Cortex of kidney (tissue), 1 donor: ENCODE data around the gene IRAK2.

ENCODE experiments used
- DNase-seq: peaks from one replicate; lab custom pipeline; 2025; lab: John Stamatoyannopoulos, UW

Gene IRAK2

DNA sequence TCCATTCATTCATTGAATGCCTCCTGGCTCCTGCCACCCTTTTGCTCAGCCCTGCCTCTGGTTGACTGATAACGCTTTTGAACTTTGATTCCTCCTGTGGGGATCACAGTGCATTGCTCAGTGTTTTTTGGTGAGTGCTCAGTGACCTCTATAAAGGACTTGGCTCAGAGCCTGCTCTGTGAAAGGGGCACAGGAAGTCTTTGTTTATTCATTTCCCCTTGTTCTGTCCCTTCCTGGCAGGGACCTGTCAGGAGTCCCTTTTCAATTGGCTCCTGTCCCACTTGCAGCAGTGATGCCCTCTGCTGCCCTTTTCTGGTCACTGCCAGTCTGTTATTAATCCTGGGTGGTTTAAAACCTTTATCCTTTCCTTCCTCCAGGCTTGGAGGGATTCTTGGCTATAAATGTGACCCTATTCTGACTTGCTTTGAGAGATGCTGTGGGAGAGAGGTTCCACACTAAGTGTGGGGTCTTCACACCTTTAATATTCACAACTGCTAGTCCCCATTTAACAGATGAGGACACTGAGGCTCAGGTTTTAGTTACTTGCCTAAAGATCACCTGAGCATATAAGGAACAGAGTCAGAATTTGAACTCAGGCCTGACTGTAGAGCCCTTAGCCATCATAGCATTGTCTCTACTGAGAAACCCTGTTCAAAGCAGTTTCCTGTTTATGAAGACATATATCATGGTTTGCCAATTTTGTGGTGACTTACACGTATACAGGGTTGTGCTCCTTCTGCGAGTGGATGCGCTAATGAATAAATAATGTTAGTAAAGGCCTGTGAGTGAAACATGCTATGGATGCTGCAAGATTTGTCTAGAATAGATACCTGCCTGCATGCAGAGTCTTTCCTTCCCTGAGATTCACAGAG, 60.3 kb downstream of the IRAK2 start:
- DNase-seq, result no peak

DNA sequence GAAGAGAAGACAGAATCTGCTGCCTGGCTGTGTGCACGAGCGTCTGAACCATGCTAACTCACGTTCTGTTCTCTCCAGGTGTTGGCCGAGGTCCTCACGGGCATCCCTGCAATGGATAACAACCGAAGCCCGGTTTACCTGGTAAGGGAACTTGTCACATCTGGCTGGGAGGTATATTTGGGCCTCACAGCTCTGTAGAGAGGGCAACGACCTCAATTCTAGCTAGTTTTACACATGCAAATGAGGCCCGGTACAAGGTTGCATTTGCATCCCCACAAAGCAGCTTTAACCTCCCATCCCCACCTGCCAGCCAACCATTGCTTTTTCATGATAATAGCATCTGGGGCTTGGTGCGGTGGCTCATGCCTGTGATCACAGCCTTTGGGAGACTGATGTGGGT, 61.6 kb downstream of the IRAK2 start:
- DNase-seq, result no peak

DNA sequence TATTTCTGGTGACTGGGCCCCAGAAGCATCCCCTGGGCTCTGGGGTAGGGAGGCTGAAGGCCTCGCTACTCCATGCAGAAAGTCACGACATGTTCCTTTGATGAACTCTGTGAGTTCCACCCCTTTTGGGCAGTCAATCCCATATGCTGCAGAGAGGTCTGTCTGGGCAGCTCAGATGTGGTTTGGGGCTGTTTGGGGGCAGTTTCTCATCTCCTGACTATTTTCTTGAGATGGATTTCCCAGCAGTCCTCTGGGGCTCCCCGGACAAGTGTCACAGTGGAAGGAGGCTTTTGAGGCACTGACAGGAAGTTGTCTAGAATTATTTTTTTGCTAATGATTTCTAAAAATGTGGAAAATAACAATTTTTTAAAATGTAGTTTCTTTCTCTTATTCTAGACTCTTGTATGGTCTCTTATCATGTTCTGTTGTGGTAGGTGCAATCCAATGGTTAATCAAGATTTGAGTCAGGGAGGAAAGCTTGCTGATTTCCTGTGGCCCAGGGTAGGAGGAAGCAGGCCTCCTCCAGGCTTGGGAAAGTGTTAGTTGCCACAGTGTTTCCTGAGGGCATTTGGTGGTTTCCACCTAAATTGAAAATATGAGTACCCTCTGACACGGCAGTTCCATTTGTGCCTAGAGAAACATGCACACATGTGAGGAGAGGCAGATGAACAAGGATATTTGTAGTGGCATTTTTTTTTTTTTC, 63.7 kb downstream of the IRAK2 start:
- no peak for DNase-seq

DNA sequence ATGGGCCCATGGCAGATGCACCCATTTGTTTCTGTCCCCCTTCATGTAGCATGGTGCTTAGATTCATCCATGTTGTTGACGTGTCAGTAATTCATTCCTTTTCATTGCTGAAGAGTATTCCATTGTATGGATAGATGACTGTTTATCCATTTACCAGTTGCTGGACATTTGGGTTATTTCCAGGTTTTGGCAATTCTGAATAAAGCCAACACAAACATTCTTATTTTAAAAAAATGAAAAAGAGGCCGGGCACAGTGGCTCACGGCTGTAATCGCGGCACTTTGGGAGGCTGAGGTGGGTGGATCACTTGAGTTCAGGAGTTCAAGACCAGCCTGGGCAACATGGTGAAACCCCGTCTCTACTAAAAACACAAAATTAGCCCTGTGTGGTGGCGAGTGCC, 64.9 kb downstream of the IRAK2 start:
- no peak for DNase-seq

DNA sequence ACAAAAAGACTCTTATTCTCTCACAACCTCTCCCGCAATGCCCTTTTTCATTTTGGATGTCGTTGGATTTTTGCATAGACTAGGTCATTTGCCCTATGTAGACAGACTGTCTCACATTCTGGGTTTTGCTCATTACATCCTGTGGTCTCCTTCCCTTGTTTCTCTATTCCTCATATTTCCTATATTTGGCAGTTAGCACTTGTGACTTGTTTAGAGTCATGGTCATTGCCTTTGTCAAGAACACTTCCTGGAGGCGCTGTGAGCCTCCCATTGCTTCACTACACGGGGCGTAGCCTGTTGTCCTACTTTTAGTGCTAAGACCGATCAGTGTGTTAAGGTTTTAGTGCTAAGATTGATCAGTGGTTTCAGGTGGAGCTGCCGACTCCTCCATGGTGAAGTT, 67.4 kb downstream of the IRAK2 start:
- no peak for DNase-seq

DNA sequence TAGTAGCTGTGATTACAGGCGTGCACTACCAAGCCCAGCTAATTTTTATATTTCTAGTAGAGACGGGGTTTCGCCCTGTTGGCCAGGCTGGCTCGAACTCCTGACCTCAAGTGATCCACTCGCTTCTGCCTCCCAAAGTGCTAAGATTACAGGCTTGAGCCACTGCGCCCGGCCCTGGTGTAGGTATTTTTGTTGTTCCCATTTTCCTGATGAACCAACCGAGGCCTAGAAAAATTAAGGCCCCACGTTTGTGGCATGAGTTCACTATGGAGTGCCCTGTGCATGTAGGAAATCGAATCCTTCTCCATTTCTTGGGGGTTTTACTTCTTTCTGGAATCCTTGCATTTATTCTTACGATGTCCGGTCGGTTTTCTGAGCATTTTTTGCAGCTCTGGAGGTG, 69.3 kb downstream of the IRAK2 start:
- DNase-seq, result no peak

DNA sequence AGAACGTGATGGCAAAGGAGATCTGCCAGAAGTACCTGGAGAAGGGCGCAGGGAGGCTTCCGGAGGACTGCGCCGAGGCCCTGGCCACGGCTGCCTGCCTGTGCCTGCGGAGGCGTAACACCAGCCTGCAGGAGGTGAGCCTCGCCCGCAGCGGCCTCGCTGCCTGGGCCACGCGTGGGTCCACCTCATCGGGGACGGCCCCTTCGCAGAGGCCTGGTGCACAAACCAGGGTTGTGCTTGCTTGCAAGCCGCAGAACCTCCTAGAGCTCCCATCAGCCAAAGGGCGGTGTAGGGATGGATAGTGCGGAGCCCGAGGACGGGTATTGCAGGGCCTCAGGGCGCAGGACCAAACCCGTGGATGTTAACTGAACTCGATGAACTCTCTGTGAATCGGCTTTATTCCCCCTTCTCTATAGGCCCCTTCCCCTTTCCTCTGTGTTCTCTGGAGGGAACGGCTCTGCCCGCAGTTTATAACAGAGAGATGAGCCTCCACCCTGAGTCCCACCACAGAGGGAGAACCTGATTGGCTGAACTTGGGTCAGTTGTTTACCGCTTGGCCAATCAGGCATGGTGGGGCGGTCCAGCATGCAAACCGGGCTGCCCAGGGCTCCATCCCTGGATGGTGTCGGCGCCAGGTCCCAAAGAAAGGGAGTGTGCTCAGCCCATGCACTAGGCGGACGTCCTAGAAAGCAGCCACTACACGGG, 70.0 kb downstream of the IRAK2 start:
- no peak for DNase-seq

DNA sequence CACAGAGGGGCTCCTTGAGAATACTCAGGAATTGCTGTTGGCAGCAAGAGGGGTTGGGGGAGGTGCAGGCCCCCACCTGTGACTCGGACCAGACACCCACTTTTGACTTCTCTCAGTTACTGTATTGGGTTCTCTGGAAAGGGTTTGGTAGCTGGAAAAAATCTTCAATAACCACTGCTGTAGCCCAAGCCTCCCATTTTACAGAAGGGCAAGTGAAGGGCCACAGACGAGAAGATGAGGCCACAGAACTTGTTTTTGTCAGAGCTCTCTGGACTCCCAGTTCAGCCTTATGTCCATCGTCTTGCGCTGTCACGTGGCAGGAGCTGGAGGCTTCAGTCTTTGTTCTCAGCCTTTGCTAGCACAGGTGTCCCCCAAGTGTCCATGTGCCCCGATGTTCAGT, 70.8 kb downstream of the IRAK2 start:
- no peak for DNase-seq

DNA sequence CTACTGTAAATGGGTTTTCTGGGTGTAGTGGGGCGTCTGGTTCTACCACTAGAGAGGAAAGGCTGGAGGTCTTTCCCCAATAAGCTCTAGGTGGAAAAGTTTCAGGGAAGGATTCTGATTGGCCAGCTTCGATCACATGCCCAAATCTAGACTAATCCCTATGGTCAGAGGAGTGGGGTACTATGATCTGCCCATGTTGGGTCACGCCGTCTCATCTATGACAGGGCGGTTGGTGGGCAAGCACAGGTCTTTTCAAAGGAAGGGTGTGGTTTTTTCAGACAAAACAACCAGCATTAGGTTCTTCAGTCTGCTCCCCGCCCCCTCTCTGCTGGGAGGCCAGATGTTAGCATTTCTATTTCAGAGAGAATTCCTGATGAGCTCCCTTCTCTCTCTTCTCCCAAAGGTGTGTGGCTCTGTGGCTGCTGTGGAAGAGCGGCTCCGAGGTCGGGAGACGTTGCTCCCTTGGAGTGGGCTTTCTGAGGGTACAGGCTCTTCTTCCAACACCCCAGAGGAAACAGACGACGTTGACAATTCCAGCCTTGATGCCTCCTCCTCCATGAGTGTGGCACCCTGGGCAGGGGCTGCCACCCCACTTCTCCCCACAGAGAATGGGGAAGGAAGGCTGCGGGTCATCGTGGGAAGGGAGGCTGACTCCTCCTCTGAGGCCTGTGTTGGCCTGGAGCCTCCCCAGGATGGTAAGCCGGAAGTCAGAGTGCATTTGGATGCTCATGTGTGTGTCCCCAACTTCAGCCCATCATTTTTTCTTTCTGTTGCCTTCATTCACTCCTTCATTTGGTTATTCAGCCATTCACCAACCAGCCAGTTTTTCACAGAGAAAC, 73.8 kb downstream of the IRAK2 start:
- no peak for DNase-seq

DNA sequence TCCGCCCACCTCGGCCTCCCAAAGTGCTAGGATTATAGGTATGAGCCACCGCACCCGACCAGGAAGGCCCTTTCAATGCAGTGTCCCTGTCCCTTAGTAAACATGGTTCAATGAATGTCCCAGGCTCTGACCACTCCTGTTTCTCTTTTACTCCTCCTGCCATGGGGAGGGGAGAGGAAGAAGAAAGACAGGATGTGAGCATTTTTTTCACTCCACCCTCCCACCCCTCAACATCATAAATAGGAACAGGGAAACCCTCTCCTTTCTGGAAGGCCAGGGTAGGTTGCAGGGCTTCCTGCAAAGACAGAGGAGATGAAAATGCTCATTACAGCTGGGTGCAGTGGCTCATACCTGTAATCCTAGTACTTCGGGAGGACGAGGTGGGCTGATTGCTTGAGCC, 76.1 kb downstream of the IRAK2 start:
- DNase-seq, result no peak

DNA sequence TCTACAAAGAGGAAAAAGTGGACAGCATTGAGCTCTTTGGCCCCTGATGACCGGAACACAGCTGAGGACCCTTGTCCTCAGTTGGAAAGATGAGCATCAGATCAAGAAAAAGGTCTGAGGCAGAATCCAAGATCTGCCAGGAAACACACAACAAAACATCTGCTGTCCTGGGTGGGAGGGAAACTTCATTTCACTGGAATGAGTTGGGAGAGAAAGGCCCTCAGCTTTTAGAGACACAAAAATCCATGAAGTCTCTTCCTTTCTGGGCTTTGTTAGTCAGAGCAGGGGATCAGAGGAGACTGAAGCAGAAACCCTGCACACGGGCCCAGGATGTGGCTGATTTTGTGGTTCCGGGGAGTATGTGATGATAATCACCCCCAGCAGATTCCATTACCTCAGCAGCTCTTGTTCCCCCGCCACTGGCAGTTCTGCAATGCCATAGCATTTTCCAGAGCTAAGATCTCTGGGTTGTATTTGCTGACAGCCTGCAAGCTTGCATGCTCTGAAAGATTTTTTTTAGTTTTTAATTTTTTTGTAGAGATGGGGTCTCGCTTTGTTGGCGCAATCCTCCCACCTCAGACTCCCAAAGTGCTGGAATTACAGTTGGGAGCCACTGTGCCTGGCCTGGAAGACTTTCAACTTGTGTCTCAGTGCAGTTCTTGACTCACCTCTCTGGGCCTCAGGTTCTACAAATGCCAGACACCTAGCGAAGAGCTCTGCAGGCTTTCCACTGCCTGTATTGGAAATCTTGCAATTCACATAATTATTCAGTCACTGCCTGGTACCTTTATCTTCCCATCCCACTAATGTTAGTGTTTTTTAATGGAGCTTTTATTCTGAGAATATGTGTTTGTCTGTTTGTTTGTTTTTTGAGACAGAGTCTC, 77.7 kb downstream of the IRAK2 start:
- no peak for DNase-seq

DNA sequence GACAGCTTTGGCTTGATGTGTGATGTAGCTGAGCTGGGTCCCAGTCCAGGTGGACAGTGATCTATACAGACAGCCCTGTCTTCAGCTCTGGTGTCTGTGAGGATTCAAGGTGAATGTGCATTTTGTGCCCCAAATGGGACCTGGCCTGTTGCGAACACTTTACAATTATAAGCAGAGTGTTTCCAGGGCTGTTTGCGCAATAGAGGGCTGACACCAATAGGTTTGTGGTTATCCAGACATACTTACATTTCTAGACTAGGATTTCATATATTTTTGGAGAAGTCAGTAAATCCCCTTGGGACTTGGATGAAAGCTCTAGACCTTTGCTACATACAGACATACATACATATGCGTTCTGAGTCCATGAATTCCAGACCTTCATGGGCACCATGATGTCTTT, 79.3 kb downstream of the IRAK2 start:
- DNase-seq, result no peak

DNA sequence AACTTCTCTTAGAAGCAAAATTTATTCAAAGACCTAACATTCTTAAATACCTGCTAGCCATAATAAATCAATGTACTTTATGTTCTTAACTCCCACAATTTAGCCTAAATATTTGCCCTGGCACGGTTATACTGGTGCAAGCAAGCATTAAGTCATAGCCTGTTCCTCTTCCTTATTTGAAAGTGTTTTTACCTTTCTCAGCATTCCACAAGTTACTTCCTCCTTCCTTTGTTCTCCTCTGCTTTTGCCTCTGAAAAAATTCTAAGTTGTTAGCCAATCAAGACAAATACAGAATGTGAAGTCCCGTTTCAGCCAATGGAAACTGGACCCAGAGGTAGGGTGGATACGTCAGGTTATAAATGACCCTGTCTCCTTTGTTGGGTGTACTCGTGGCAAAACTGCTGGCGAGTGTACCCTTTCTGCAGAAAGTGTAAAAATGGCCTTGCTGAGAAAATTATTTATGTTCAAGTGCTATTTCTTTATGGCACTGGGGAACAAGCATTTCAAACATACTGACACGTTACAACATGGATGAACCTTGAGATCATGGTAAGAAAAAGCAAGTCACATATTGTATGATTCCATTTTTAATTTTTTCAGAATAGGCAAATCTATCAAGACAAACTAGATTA, 80.5 kb downstream of the IRAK2 start:
- no peak for DNase-seq

DNA sequence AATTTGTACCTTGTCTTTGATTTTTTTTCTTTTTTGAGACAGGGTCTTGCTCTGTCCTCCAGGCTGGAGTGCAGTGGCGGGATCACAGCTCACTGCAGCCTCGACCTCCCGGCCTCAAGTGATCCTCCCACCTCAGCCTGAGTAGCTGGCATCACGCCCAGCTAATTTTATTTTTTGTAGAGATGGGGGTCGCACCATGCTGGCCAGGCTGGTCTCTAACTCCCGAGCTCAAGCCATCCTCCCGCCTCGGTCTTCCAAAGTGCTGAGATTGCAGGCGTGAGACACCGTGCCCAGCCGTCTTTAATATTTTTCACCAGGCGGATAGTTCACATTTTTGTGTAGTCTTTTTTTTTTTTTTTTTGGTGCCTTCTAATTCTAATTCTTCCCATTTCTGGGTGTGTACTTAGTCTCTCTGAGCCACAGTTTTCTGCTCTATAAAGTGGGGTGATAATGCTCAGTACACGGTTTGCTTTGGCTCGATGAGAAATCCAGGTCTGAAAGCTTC, 83.0 kb downstream of the IRAK2 start:
- no peak for DNase-seq

DNA sequence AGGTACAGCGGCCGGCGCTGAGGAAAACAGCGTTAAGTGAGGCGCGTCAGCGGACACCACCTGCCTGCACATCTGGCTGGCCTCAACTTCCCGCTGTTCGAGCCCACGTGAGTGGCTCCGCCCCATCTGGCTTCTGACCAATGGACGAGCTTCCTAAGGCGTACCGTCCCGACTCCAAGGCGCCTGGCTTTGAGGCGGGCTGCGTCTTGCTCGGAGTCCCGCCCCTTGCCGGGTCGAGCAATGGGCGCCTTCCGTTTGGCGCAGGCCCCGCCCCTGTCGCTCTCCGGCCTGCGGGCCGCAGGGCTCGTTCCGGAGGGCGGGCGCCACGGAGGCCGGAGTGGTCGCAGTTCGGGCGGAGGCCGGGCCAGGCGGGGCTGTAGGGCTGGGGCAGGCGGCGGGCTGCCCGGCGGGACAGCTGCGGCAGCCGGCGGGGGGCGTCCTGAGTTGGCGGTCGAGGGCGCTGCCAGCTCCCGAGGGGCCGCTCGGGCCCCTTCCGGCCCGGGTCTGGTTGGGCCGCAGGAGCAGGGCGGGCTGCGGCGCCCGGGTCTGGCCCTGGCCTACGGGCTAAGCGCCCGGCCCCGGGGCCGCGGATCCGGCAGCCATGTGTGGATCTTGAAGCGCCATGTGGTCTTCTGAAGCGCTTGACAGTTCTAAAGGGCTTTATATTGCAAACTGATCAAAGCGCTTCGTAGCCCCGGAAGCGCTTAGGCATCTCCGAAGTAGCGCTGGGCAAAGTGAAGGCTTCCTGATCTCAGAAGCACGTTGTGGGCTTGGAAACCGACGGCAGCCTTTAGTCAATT, 83.7 kb downstream of the IRAK2 start, which contains the start of gene TATDN2:
Gene TATDN2, plus strand, starts transcription at position 276 of the 800 bp plus-strand sequence. CDS start 742 bp downstream, outside the sequence.
- DNase-seq, result peak; percentile 26

DNA sequence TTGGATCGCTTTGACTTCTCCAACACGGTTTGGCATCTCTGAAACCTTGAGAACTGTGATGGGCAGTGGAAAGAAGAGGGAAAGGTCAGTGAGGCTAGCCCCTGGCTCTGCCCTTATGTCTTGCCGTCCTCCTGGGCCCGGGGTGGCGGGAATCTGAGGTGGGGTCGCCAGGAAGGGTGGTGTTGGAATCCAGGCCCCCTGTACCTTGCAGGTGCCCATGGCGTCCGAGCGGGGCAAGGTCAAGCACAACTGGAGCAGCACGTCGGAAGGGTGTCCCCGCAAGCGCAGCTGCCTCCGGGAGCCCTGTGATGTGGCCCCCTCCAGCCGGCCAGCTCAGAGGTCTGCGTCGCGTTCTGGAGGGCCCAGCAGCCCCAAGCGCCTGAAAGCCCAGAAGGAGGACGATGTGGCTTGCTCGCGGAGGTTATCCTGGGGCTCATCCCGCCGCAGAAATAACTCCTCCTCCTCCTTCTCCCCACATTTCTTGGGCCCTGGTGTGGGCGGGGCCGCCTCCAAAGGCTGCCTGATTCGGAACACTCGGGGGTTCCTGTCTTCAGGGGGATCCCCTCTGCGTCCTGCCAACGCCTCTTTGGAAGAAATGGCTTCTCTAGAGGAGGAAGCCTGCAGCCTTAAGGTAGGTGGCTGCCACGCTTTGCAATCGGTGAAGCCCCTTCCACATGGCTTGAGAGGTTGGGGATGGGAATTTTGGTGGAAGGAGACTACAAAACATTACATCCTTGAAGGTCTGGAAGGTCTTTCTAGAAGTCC, 84.4 kb downstream of the IRAK2 start:
- DNase-seq, result no peak

DNA sequence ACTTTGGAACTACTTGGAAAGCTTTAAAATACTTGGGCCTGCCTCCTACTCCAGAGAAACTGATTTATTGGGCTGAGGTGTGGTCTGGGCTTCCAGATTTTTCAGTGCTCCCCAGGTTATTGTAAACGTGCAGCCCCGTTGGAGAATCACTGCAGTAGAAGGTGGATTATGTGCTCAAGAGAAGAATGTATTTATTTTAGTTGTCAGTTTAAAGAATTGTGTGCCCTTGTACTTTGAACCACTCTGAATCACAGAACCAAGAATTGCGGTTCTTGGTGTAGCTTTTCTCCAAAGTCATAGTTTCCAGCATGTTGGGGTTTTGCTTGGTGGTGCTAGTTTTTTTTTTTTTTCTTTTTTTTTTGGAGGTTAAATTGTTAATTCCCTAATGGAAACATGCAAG, 85.1 kb downstream of the IRAK2 start:
- no peak for DNase-seq

DNA sequence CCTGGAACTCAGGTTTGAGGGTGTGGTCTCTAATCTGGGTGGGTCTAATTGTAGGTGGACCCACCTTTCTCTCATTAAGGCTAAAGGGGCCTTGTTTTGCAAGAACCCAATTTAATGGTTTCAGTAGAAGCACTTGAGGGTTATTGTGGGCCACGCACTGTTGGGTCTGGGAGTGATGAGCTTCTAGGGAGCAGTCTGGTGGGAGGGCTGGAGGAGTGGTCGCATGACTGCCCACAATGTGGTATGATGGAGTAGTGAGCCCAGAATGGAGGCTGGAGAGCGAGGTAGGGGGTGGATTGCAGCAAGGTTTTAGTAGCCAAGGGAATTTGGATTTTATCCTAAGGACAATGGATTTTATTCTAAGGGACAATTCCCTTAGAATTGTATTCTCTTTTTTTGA, 86.3 kb downstream of the IRAK2 start:
- no peak for DNase-seq

DNA sequence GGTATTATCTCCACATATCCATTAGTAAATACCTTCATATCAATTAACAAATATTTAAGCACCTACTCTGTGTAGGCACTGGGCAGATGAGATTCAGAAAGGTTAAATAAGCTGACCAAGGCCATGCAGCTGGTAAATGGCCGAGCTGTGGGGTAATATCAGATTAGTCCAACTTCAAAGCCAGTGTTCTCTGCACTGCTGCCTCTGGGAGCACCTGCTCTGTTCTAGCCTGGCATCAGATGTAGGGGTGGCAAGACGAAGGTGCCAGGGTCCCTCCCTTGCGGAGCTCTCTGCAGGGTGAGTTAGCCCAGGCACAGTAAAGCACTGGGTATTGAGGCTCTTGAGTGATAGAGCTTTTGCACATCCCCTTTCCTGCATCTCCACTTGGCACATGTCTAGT, 89.0 kb downstream of the IRAK2 start:
- DNase-seq, result no peak
